ENCODE data around the gene STUM.

GRCh38 chr1:226532553-226532952, 16.0 kb upstream of the STUM start:
- TF ChIP-seq CTCF (IDR thresholded peaks at IDR 0.05 in 4 of 5, conservative IDR thresholded peaks at IDR 0.05 in 1 of 5), result no peak
- no peak for TF ChIP-seq POLR2A (IDR thresholded peaks at IDR 0.05)

Data from gastrocnemius medialis (tissue), 4 donors.